ENCODE results near the gene LRMDA. TPM values are rescaled to one million over a fixed set of nuclear protein-coding genes. Genes with fewer than 3 reads are reported as not detected.

LRMDA gene
- total RNA-seq, 4 donors from 2014 or later = 7.3 to 20.1 (median 8.4) TPM

DNA sequence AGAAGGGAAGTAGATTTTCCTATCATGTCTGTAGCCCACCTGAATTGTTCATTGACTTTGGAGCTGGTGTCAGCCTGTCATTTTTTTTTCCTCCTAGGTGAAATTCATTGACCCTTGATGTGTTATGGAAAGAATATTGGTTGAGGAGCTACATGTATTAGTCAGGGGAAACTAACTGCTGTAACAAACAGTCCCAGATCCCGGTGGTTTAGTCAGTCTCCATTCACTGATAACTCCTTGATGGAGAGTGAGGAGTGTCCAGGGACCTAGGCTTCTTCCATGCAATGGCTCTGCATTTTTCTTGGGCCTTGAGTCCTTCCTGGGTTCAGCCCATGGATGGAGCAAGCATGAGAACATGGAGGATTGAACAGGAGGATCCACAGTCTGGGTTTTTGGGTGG, 643.2 kb downstream of the LRMDA start:
- Histone ChIP-seq H3K9me3 (no peaks in the 10 kb centered on the region), H3K27ac (no peak overlapping the region), H3K4me3 (no peak overlapping the region), H3K27me3 (no peaks in the 10 kb centered on the region), H3K4me1 (peaks cover 3 to 42% (median 9%) of the 10 kb centered on the region in 3 donors), H3K36me3 (no peaks in the 10 kb centered on the region)
- ATAC-seq = no peak
- no peak for TF ChIP-seq CTCF (IDR thresholded peaks at IDR 0.05)
- no peak for TF ChIP-seq POLR2AphosphoS5 (IDR thresholded peaks at IDR 0.05)
- TF ChIP-seq POLR2A (IDR thresholded peaks at IDR 0.05) = no peak
- no peak for TF ChIP-seq EP300 (IDR thresholded peaks at IDR 0.05)
- 70 to 86% methylated on average over 1 of the region's 1 CpG for WGBS, 2 donors (ENCODE audit: low coverage in 1 of 2)

DNA sequence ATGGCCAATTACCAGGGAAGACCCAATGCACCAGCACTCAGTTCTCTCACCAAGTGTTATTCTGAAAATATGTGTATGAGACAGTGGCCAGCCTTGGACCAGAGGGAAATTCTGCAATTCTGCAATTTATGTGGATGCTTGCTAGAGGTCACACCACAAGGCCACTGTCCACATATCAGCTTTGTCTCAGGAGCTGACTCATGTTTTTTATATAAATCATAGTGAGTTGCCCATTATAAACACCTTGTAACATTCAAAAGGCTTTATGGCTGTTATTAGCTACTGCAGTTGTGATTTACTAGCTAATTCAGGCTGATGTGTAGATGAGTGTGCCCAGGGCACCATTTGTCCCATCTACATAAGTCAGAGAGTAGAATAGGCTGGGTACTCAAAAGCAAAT, 649.0 kb downstream of the LRMDA start:
- no peak for TF ChIP-seq POLR2AphosphoS5 (IDR thresholded peaks at IDR 0.05)
- no peak for TF ChIP-seq CTCF (IDR thresholded peaks at IDR 0.05)
- no peak for TF ChIP-seq EP300 (IDR thresholded peaks at IDR 0.05)
- TF ChIP-seq POLR2A (IDR thresholded peaks at IDR 0.05) = no peak
- ATAC-seq = no peak
- Histone ChIP-seq H3K4me3 (no peak overlapping the region), H3K4me1 (peaks cover 0 to 9% (median 0%) of the 10 kb centered on the region in 3 donors), H3K9me3 (no peaks in the 10 kb centered on the region), H3K27me3 (no peaks in the 10 kb centered on the region), H3K27ac (no peak overlapping the region), H3K36me3 (no peaks in the 10 kb centered on the region)

DNA sequence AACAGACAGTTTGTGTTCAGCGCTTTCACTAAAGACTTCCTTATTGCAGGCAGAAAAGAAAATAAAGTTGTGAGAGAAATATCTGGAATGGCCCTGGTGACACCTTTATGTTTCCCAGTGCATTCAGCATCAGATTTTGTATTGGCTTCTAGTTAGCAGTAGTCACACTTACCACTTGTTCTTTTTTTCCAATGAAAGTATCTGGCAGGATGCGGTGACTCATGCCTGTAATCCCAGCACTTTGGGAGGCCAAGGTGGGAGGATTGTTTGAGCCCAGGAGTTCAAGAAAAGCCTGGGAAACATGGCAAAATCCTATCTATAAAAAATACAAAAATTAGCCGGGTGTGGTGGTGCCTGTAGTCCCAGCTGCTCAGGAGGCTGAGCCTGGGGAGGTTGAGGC, 649.6 kb downstream of the LRMDA start:
- no peak for TF ChIP-seq CTCF (IDR thresholded peaks at IDR 0.05)
- TF ChIP-seq EP300 (IDR thresholded peaks at IDR 0.05) = no peak
- no peak for TF ChIP-seq POLR2A (IDR thresholded peaks at IDR 0.05)
- no peak for TF ChIP-seq POLR2AphosphoS5 (IDR thresholded peaks at IDR 0.05)
- Histone ChIP-seq H3K27ac (no peak overlapping the region), H3K36me3 (no peaks in the 10 kb centered on the region), H3K9me3 (no peaks in the 10 kb centered on the region), H3K27me3 (no peaks in the 10 kb centered on the region), H3K4me3 (no peak overlapping the region), H3K4me1 (peaks cover 0 to 15% (median 0%) of the 10 kb centered on the region in 3 donors)
- 80 to 96% methylated on average over 1 to 3 of the region's 3 CpGs for WGBS, 2 donors (ENCODE audit: low coverage in 1 of 2)
- ATAC-seq = no peak

DNA sequence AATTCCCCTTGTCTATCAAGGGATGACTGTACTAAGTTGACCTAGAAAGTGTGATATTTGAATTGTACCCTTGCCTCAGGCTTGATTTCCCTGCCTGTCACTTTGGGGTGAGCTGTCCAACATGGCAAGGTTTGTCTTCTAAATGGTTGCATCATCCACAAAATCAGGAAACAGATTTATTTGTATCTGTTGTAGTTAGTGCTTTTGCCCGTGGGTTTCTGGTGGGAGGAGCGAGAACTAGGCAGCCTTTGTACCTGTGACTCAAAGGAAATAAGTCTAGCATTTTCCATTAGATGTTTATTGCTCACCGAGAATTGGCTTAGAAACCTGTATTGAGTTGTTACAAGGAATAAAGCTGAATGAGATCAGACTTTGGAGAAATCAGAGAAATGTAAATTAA, 650.8 kb downstream of the LRMDA start:
- H3K27me3 ChIP-seq = no peaks in the 10 kb centered on the region
- TF ChIP-seq CTCF (IDR thresholded peaks at IDR 0.05) (no peak), EP300 (IDR thresholded peaks at IDR 0.05) (no peak), POLR2A (IDR thresholded peaks at IDR 0.05) (no peak), POLR2AphosphoS5 (IDR thresholded peaks at IDR 0.05) (no peak)
- 93 to 94% methylated on average over 3 of the region's 3 CpGs for WGBS, 2 donors (ENCODE audit: low coverage in 1 of 2)
- no peak overlapping the region for H3K4me3 ChIP-seq
- H3K27ac ChIP-seq = no peak overlapping the region
- H3K9me3 ChIP-seq = no peaks in the 10 kb centered on the region
- H3K4me1 ChIP-seq = peaks cover 0 to 27% (median 10%) of the 10 kb centered on the region in 3 donors
- H3K36me3 ChIP-seq = no peaks in the 10 kb centered on the region
- no peak for ATAC-seq

DNA sequence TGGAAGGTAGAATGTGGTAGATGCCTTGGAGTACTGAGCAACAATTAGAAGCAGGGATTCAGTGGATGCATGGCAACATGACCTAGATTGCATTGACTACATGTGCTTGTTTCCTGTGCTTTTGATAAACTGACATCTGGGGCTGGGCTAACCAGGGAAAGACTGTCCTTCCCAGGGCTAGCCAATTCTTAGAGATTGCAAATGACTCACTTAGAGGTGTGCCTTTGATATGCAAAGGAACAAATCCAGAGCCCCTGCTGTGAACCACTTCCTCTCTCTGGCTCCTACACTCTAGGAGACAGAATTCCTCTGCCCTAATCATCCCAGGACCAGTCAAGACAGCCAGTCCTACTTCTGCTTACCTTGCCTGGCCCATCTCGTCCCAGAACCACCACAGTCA, 651.5 kb downstream of the LRMDA start:
- H3K36me3 ChIP-seq = no peaks in the 10 kb centered on the region
- no peak overlapping the region for H3K4me3 ChIP-seq
- H3K4me1 ChIP-seq = peaks cover 3 to 33% (median 13%) of the 10 kb centered on the region in 3 donors
- ATAC-seq = no peak
- no peak overlapping the region for H3K27ac ChIP-seq
- H3K9me3 ChIP-seq = no peaks in the 10 kb centered on the region
- no peak for TF ChIP-seq CTCF (IDR thresholded peaks at IDR 0.05)
- TF ChIP-seq POLR2AphosphoS5 (IDR thresholded peaks at IDR 0.05) = no peak
- TF ChIP-seq EP300 (IDR thresholded peaks at IDR 0.05) = no peak
- no peak for TF ChIP-seq POLR2A (IDR thresholded peaks at IDR 0.05)
- no peaks in the 10 kb centered on the region for H3K27me3 ChIP-seq
- 67 to 75% methylated on average over 1 of the region's 1 CpG for WGBS, 2 donors (ENCODE audit: low coverage in 1 of 2)
